NCI-H460 (cell line): ENCODE data around the gene GPR132. TPM values are rescaled to one million over a fixed set of nuclear protein-coding genes. Genes with fewer than 3 reads are reported as not detected.

Experiments used
- DNase-seq: peaks from one replicate; pipeline ENCODE4 v3.0.0-alpha.2; 2016; ENCODE audit warnings: low read depth; ENCODE audit errors: extremely low read depth
- total RNA-seq: library from RNA; depleted of rRNA; stranded (reverse); fragments of >200 nt; shearing (Covaris generic); gene quantifications from 2 replicates; pipeline ENCODE4 v1.2.3, GENCODE V29; 2014

Gene GPR132
- total RNA-seq, 1 experiment from 2014 or later: not detected

GRCh38 chr14:105063056-105063455 lies 2.2 kb downstream of the GPR132 start:
- no peak for DNase-seq

DNA sequence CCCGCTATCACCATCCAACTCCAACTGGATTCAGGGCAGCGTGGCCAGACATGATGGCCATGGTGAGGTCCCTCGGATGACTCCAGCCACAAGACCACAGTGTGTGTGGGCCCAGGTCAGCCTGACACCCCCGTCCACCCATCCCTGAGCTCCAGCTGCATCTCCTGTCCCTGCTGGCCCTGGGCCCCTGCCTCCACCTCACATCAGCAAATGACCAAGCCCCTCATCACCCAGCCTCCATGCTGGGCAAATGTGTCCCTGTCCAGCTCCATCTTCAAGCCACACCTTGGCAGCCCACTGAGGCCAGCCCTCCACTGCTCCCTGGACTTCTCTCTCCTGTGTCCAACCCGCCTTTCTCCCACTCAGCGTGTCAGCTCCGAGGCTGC lies 3.2 kb downstream of the GPR132 start:
- no peak for DNase-seq

GRCh38 chr14:105061428-105062047 lies 3.7 kb downstream of the GPR132 start:
- no peak for DNase-seq

DNA sequence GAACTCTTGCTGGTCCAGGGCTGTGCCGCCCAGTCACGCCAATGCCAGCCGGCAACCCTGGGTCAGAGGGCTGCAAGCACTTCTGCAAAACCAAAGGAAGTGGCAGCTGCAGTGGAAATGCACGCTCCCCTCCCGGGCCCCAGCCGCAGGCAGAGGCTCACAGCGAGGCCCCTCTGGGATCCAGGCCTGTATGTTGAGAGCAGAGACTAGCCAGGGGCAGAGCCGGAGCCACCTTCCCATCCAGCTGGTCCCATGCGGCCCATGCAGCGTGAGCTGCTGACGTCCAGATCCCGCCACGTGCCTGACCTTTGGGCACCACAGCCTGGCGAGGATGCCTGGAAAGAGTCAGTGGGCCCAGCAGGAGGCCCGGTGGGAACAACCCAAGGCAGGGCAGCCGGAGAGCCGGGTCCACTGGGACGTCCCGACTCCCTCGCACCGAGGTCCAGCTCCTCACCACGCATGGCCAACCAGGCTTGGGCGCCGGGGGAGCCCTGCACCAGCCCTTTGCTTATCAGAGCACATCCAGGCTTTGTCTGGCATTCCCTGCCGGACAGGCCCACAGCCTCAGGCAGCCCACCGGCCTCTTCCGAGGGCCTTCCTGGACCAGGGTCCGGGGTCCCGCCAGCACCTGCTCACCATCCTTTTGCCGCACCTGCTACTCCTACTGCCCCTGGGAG lies 4.3 kb downstream of the GPR132 start:
- no peak for DNase-seq

DNA sequence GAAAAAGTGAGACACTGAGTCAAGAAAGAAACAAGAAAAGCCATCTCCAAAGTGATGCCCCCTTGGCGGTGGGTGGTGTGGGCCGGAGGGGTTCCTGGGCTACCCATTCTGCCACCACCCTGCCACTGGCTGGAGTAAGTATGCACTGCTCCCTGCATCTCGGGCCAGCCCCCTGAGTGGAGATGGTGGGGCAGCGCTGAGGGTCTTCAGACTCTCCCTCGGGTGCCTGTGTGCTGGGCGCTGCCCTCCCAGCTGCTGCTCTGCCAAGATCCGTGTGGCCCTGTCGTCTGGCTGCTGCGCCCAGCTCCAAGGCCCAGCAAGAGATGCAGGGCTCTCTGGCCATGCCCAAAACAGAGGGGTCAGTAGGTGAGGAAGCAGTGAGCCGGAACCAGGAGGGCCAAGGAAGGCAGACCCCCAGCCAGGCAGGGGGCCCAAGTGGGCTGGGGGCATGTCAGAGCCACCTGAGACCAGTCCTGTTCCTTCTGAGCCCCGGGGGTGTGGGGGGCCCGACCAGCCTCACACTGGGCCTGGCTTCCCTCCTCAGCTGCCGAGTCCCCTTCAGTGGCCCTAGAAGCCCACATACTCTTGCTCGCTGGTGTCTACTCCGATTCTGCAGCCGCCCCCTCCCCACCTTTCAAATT lies 5.2 kb downstream of the GPR132 start:
- no peak for DNase-seq

DNA sequence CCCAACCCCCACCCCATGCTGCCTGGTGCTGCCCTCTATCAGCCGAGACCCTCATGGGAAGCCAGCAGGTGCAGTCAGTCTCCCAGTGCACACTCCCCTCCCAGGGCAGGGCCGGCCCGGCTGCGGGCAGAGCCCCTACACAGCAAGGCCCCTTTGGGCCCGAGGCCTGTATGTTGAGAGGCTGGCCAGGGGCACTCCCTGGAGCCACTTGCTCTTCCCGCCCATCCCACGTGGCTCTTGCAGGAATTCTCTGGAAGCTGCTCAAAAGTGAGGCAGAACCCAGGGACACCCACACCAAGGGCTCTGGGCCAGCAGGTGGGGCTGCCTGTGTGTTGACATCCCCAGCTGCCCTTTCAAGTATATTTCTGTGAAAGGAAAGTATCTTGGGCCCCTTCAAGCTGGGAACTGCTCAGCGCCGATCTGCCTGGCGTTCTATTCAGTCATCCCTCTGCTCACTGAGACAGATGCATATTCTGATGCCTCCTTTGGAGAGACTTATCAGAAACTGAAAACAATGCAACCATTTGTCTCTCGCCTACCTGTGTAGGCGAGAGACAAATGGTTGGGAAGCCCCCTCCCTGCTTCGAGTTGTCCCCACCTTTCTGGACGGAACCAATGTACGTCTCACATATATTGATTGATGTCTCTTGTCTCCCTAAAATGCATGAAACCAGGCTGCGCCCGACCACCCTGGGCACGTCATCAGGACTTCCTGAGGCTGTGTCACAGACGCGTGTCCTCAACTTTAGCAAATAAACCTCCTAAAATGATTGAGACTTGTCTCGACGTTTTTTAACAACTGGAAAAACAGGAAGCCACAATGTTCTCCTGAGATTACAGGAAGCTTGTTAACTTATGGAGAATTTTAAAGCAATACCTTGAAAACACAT lies 6.0 kb downstream of the GPR132 start:
- DNase-seq: no peak

GRCh38 chr14:105058521-105059034 lies 6.7 kb downstream of the GPR132 start:
- DNase-seq: no peak

DNA sequence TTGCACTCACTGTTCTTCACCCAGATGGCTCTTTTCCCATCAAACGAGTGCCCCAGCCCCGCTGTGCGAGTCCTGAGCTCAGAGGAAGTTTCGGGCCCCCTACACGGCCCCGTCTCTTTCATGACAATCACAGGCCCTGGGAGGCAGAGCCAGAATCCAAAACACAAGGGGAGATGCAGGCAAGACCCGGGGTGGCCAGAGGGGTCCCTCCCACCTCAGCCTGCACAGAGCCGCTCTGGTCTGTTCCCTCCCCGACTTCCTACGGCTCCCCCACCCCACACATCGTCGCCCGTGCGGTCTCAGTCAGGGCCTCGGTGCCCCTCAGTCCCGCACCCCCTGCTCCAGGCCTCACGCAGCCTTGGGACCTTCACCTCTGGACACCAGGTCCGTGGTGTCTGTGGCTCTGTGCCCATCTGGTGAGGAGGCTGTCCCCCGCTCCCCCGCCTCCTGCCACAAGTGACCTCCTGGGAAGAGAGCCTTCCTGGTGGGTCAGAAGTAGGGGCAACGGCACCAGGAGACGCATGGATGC lies 8.9 kb downstream of the GPR132 start:
- DNase-seq: no peak

GRCh38 chr14:105055736-105056302 lies 9.4 kb downstream of the GPR132 start:
- no peak for DNase-seq

- DNase-seq: no peak
Measured at GRCh38 chr14:105055334-105055733, 9.9 kb downstream of the GPR132 start.

GRCh38 chr14:105053996-105054395 lies 11.2 kb downstream of the GPR132 start:
- DNase-seq: no peak

DNA sequence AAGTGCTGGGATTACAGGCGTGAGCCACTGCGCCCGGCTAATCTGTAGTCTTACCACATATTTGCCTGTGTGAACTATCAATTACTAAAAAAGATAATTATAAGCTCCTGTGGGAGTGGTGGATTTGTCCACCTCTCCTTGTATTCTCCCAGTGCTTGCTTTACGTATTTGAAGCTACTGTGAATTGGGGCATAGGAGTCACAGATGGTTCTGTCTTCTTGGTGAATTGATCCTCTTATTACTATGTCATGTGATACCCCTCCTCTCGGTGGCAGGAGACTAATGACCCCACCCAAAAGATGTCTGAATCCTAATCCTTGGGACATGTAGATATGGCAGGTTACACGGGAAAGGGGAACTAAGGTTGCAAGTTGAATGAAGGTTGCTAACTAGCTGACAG lies 11.8 kb downstream of the GPR132 start:
- no peak for DNase-seq

DNA sequence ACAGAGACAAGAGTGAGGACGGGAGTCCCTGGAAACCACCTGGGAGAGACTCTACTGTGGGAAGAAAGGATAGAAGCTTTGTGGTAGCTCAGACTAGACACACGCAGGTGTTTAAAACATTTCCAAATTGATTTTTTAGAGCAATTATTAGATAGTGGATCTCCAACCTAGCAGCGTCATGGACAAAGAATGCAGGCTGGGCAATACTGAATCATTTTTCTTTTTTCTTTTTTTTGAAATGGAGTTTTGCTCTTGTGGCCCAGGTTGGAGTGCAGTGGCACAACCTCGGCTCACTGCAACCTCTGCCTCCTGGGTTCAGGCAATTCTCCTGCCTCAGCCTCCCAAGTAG lies 13.1 kb downstream of the GPR132 start:
- no peak for DNase-seq

- no peak for DNase-seq
Measured at GRCh38 chr14:105051182-105052109, 13.8 kb downstream of the GPR132 start.

GRCh38 chr14:105050551-105050897 lies 14.7 kb downstream of the GPR132 start:
- no peak for DNase-seq

DNA sequence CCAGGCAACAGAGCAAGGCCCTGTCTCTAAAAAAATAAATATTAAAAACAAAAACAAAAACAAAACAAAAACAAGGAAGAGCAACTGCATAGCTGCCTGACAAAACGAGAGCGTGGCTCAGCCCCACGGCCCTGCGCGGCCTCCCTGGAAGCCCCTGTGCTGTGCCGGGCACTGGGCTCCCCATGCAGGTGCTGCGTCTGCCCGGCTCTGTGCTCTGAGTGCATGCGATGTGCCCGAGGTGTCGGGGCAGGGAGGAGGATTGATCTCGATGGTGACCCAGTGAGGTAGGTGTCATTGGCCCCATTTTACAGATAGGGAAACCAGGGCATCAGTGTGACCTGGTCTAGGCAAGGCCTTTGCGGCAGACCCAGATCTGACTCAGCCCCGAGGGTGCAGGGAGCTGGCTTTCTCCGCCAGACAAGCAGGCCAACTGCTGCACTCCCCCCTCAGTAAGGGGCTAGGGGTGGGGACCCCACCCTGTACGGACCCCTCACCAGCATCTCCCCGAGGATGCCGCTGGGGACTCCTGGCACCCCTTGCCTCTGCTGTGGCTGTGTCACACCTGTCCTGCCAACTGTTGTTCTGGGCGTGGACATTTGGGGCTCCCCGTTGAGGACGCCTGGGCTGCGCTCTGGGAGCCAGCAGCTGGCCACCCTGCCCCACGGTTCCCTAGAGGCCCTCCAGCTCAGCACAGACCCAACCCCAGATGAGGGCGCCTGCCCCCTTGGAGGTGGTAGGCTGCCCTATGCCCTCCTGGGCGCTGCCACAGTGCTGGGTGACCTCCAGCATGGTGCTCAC lies 15.3 kb downstream of the GPR132 start:
- no peak for DNase-seq

- no peak for DNase-seq
Measured at GRCh38 chr14:105047283-105048016, 17.8 kb downstream of the GPR132 start.

GRCh38 chr14:105046891-105047282 lies 18.3 kb downstream of the GPR132 start:
- no peak for DNase-seq
